DMS114 treated with DMSO at 0.1 percent for 48 hours (cell line): ENCODE measurements around the gene SHISA7.
A peak's percentile ranks its signal among the peaks of the same experiment; 100 is the strongest.

Experiments
- DNase-seq: peaks from one replicate; lab custom pipeline; 2025; ENCODE audit not compliant: unreplicated experiment; lab: John Stamatoyannopoulos, UW

The SHISA7 gene

DNA sequence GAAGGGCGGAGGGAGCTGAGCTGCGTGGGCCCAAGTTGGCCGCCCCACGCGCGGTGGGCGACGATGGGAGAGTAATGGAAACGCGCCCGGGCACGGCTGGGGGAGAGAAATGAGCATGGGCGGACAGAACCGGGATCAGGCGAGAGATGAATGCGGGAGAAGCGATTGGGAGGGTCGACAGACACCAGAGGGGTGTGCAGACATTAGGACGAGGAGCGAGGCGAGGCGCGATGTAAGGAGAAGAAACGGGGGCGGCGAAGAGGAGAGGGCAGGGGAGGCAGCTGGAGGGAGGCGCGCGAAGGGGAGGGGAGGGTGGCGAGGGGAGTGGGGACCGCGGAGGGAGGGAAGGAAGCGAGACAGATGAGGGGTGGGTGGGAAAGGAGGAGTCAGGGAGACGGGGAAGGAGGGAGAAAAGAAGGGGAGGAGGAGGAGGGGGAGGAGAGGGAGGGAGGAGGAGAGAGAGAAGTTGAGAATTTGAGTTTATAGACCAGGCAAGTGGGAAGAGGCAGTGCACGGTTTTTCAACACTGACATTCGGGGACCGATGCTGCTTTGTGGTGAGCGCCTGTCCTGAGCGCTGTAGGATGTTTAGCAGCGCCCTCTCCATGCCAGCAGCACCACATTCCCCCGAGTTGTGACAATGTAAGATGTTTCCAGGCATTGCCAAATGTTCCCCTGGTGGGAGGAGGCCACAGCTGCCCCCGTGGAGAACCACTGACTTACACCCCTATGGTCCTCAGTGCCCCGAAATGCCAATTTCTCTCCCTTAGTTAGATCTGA, at the start of gene SHISA7:
Gene SHISA7 (minus strand): TSS at position 256 of the 779 bp plus-strand sequence. CDS start 437 bp downstream, outside the sequence.
- no peak for DNase-seq

DNA sequence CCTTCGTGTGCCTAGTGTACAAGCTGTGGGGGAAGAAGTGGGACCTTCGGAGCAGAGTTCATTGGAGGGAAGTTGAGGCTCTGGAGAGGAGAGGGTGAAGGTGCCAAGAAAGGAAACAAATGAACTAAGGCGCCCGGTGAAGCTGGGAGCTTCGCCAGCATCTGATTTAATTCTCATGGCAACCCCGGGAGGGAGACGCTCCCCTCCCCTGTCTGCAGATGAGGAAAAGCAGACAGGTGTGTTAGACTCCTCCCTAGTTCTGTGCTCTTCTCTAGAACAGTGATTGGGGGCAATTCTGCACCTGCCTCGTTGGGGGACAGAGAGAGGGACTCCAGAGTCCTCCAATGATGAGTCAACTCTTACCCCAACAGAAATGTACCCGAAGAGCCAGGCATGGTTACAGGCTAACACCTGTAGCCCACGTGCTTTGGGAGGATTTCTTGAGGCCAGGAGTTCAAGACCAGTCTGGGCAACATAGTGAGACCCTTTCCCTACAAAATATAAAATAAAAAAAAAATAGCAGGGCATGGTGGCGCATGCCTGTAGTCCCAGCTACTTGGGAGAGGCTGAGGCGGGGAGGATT, 49.4 kb upstream of the SHISA7 start:
- DNase-seq = no peak

DNA sequence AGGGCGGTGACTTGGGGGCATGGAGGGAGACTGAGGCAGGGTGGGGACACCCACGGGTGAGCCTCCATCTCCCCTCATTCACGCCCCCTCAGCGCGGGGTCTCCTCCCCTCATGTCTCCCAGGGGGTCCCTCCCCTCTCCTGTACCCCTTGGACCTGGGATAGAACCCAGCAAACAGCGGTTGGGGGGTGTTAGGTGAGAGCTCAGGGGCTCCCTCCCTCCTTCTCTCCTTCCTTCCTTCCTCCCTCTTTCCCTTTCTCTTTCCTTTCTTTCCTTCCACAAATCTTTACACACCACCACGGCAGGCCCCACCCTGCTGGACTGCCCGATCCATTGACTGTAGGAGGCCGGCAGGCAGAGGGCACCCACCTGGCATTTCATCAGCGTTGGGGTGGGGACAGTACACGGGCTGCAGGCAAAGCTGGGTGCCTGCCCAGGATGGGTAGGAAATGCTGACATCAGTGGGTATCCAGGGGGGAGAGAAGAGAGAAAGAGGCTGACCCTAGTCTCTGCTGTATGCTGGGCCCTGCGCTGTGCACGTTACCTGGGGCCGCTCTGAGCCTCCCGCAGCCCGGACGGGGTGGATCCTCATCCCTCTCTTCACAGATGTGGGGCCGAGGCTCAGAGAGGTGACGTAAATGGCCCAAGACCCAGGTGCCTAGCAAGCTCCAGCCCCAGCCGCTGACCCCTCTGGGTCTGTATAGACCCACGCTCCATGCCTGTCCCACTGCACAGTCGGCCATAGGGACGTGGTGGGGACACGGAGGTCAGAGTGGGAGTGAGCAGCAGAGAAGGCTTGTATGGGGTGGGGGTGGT, 48.7 kb upstream of the SHISA7 start:
- no peak for DNase-seq

DNA sequence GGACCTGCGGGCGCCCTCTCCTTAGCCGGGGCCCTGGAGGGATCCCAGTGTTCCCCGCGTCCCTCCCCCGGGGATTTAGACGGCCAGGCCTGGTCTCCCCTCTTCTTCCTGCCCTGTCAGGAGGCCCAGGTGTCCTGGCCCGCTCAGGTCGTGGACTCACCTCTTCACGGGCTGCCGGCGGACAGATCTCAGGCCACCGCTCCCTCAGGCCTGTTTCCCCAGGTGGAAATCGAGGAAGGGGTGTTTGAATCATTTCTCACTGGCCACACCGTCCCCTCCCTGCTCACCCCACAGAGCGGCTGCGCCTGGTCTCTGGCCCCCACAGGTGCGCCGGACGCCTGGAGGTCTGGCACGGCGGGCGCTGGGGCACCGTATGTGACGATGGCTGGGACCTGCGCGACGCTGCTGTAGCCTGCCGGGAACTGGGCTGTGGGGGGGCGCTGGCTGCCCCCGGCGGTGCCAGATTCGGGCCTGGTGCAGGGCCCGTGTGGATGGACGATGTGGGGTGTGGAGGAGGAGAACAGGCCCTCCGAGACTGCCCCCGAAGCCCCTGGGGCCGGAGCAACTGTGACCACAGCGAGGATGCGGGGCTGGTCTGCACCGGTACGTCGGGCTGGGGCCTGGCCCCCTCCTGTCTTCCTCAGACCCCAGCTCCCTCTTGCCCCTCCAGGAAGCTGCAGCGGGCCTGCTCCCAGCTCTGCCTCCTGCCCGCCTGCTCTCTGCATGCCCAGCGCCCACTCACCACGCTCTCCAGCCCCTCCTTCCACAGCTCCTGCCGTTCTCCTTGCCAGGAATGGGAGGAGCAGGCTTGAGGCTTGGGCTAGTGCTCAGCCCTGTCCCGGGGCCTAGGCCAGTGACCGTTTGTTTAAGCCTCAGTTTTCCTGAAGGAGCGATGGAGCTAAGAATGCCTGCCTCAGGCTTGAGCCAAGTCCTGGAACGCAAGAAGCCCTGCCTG, 47.7 kb upstream of the SHISA7 start:
- no peak for DNase-seq

DNA sequence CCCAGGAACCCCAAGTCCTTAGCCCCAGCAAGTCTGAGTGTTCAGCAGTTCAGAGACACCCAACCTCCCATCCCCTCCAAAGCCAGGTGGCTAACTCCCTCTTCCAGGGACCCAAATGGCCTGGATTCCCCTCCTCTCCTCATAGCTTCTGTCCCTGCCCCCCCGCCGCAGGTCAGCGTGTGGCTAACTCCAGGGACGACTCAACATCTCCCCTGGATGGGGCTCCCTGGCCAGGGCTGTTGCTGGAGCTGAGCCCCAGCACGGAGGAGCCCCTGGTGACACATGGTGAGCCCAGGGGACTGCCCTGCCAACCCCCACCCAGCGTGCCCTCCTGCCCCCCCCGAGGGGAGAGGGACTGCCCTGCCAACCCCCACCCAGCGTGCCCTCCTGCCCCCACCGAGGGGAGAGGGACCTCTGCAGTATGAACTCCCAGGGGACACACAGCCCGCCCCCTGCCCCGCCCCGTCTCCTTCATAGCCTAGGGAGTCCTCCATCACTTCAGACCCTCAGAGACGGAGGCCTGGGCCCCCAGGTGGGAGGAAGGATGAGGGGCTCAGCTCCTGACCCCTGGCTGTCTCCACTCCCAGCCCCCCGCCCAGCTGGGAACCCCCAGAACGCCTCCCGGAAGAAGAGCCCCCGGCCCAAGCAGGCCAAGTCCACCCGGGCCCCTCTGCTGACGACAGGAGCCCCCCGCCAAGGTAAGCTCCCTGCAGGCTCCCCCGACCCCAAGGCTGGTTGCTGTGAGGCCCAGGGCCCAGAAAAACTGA, 46.8 kb upstream of the SHISA7 start:
- DNase-seq = no peak

DNA sequence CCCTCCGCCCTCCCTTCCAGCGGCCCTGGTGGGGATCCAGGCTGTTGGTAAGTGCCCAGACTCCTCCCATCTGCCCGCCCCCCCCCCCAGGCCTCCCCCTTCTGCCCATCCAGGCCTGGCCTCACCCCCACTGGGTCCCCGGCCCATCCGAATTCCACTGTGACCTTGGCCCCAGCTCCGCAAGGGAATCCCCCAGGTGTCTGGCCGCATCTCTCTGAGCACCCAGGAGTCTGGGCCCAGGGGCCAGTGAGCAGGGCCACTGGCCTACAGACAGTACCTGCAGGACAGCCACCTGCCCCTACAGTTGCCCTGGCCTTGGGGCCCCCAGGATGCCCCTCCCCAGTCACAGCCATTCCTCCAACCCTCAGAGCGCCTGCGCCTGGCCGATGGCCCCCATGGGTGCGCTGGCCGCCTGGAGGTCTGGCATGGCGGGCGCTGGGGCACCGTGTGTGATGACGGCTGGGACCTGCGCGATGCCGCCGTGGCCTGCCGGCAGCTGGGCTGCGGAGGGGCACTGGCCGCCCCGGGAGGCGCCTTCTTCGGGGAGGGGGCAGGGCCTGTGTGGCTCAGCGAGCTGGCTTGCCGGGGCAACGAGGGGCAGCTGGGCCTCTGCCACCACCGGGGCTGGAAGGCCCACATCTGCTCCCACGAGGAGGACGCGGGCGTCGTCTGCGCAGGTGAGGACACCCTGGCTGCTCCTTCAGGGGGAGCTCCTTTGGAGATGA, 46.0 kb upstream of the SHISA7 start:
- no peak for DNase-seq

DNA sequence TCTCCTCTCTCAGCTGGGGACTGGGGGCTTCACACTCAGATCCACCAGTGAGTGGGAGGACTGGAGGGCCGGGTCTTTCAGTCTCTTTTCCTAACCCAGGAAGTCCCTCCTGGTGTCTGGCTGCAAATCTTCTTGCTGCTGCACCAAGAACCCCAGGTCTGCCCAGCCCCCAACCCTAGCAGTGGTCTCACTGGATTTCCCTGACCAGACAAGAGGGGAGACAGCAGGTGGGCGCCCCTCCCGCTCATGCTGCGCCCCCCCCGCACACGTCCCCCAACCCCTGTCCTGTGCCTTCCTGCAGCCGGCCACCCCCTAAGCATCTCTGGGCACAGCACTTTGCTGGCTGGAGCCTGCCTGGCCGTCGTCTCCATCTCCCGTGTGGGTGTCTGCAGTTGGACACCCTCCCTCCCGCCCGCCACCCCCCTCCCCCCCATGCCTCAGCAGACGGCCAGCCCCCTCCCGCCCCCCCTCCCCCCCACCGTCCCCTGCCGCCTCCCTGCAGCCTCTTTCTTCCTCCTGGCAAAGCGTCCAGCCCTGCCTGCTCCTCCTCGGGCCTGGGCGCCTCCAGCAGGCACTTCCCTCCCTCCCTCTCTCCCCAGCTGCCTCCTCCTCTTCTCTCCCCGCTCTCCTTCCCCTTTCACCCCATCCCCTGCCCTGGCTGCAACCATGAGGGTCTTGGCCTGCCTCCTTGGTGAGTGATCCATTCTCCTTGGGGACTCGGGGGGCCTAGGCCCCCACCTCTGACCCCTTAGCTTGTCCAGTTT, 45.0 kb upstream of the SHISA7 start, which contains the start of gene SSC5D:
Gene SSC5D (plus strand): TSS at position 513 of the 764 bp plus-strand sequence. CDS start 154 bp downstream, at position 667.
- no peak for DNase-seq

DNA sequence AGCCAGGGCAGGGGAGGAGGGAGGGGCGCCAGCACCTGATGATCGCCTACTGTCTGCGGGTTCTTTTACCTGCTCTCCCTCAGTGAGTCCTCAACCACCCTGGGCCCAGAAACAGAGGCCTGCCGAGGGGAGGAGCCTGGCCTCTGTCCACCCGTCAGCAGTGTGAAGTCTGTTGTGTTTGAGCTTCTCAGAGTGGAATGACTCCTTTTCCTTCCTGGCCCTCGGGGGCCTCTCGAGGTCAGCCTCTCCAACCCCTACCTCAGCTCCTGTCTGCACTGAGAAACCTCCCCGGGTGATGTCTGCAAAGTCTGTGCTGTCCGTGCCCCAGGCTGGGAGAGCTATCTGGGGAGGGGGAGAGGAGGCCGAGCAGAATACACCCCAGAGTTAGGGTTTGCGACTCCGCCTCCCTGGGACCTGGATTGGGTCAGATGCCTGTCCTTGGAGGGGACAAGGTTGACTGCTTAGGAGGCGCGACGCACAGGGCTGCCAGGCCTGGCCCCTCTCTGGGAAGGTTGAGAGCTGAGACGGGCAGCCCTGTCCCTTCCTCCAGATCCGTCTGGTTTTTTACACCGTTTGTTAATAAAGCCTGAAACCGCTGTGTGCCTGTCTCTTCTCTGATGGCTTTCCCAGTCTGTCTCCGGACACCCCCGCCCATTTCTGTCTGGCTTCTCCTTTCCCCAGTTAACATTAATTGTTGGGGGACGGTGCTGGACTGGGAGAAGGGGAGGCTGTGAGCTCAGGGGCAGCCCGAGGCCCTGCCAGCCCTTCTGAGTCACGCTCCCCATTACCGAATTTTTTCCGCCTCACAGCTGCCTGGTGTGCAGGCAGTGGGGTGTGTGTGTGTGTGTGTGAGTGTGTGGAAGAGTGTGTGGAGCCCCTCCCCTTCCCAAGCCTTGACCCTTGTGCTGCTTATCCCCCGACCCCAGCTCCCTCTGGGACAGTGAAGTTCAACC, 44.1 kb upstream of the SHISA7 start:
- no peak for DNase-seq

DNA sequence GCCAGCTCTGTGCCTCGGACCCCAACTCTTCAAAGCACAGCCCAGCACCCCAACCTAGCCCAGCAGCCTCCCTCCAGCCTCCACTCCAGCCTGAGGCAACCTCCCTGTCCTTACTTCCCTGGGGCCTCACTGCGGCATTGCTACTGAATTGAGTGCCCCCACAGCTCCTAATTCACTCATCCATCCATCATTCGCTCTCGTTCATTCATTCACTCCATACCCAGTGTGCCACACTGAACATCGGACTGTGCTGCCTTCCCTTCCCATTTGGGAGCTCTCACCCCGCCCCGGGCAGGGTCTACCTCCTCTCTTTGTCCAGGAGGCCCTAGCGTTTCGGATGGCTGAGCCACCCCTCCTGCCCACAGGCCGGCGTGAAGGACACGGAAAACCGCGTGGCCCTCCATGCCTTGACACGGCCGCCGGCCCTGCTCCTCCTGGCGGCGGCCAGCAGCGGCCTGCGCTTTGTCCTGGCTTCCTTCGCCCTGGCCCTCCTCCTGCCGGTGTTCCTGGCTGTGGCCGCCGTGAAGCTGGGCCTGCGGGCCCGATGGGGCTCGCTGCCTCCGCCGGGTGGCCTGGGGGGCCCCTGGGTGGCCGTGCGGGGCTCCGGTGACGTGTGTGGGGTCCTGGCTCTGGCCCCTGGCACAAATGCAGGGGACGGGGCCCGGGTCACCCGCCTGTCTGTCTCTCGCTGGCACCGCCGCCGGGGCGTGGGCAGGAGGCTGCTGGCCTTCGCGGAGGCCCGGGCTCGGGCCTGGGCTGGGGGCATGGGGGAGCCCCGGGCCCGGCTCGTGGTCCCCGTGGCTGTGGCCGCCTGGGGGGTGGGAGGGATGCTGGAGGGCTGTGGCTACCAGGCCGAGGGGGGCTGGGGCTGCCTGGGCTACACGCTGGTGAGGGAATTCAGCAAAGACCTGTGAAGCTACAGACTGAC, 43.2 kb upstream of the SHISA7 start:
- no peak for DNase-seq

DNA sequence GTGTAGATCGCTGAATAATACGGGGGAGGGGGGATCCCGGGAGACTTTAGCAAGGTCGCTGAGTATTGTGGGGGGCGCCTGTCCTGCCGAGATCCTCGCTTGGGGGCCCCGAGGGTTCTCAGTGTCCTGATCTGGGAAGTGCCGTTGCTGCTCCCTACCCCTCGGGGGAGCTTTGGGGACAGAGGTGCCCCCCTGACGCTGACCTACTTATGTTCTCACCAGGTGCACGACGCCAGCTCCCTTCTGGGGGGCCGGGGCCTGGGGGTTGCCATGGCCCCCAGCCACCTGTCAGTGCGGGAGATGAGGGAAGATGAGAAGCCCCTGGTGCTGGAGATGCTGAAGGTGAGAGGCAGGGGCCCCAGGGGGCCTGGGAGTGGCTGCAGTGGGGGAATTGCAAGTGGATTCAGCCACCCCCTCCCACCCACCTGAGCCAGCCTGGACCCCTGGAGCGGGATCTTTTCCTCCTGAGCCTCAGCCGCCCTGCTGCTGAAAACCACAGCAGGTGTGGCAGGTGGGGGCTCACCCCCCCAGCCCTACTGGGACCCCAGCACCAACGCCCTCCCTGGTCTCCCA, 42.4 kb upstream of the SHISA7 start:
- no peak for DNase-seq

DNA sequence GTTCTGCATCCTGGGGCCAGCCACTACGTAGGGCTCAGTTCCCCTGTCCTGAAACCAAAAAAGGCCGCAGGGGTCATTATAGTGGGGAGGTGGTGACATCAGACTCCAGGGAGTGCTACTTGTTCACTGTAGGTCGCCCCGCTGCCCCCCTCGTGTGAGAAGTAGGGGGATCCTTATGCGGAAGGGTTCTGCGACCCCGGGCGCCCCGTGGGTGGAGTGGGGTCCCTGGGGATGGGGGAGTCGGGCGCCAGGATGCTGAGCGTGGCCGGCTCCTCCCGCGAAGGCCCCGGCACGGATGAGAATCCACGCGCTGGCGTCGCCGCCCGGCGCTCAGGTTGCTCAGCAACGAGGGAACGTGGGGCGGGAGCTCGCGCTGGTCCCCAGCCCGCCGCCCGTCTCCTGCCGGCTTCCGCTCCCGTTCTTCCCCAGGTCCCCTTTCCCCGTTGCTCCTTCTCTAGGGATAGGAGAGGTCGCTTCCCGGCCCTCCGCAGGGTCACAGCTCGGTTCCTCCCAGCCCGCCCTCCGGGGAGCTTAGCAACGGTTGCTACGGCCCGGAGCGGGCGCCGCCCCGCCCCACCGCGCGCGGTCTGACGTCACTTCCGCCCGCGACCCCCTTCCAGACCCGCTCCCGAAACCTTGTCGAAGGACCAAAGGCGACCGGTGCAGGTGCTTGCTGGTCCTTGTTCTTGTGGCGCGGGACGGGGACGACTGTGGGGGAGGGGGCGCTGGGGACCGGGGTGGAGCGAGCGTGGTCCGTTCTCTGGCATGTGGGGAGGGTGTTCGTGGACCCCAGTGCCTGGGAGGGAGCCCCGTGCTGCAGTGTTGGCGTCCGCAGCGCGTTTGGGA, 41.7 kb upstream of the SHISA7 start, which contains the start of gene NAT14:
Gene NAT14 (plus strand): TSS at position 596 of the 846 bp plus-strand sequence. CDS start 521 bp downstream, outside the sequence.
- DNase-seq = peak; percentile 38

DNA sequence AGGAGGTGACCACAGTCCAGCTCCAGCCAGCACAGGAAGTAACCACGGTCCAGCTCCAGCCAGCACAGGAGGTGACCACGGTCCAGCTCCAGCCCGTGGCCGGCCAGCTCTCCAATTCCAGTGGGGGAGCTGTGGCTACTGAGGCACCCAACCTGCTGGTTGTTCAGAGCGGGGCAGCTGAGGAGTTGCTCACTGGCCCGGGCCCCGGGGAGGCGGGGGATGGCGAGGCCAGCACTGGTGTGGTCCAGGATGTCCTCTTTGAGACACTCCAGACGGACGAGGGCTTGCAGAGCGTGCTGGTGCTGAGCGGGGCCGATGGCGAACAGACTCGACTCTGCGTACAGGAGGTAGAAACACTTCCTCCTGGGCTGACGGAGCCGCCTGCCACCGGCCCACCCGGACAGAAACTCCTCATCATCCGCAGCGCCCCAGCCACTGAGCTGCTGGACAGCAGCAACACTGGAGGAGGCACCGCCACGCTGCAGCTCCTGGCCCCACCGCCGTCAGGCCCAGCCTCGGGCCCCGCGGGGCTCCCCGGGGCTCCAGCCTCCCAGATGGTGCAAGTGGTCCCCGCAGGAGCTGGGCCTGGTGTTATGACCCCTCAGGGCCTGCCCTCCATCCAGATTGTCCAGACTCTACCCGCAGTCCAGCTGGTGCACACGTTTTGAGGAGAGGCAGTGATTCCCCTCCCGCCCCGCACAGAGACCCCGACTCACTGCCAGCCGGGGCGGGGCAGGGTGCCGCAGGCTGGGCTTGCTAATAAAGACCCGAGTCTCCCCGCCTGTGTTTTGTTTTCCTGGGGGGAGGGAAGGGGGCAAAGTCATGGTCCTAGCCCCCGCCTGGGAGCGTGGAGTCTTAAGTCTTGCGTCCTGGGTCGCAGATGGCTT, 40.8 kb upstream of the SHISA7 start:
- no peak for DNase-seq

DNA sequence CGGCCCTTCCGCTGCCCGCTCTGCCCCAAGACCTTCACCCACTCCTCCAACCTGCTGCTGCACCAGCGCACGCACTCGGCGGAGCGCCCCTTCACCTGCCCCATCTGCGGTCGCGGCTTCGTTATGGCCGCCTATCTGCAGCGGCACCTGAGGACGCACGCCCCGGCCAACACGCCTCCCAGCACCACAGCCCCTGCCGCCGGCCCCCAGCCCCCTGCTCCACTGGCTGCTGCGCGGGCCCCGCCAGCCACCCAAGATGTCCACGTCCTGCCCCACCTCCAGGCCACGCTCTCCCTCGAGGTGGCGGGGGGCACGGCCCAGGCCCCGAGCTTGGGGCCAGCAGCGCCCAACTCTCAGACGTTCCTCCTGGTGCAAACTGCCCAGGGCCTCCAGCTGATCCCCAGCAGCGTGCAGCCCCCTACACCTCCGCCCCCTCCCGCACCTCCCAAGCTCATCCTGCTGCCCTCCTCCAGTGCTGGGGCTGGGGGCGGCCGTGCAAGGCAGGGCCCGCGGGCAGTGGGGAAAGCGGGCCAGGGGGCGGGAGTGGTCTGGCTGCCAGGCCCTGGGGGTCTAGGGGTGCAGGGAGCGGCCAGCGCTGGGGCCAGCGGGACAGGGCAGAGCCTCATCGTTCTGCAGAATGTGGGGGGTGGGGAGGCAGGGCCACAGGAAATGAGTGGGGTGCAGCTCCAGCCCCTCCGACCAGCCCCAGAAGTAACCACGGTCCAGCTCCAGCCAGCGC, 40.0 kb upstream of the SHISA7 start:
- no peak for DNase-seq
